ENCODE results near the gene MEGF10. TPM values are rescaled to one million over a fixed set of nuclear protein-coding genes. Genes with fewer than 3 reads are reported as not detected.

The MEGF10 gene
- total and polyA plus RNA-seq, 12 donors: 0.94 to 45.1 (median 9.1) TPM

GRCh38 chr5:127359502-127359901 lies 68.9 kb downstream of the MEGF10 start:
- H3K4me1 ChIP-seq (replicated peaks in 1 of 2): no peaks in the 10 kb centered on the region
- H3K27me3 ChIP-seq: no peaks in the 10 kb centered on the region
- DNase-seq: no peak
- no peak overlapping the region for H3K4me3 ChIP-seq
- intact Hi-C loops (cut with DNase I): no loop called here
- H3K9me3 ChIP-seq (replicated peaks in 1 of 3): no peaks in the 10 kb centered on the region
- no peak overlapping the region for H3K27ac ChIP-seq
- TF ChIP-seq, protein P1, sequence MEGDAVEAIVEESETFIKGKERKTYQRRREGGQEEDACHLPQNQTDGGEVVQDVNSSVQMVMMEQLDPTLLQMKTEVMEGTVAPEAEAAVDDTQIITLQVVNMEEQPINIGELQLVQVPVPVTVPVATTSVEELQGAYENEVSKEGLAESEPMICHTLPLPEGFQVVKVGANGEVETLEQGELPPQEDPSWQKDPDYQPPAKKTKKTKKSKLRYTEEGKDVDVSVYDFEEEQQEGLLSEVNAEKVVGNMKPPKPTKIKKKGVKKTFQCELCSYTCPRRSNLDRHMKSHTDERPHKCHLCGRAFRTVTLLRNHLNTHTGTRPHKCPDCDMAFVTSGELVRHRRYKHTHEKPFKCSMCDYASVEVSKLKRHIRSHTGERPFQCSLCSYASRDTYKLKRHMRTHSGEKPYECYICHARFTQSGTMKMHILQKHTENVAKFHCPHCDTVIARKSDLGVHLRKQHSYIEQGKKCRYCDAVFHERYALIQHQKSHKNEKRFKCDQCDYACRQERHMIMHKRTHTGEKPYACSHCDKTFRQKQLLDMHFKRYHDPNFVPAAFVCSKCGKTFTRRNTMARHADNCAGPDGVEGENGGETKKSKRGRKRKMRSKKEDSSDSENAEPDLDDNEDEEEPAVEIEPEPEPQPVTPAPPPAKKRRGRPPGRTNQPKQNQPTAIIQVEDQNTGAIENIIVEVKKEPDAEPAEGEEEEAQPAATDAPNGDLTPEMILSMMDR (IDR thresholded peaks at IDR 0.05): no peak
- TF ChIP-seq POLR2A (IDR thresholded peaks at IDR 0.05): no peak
- H3K36me3 ChIP-seq (replicated peaks in 1 of 2): no peaks in the 10 kb centered on the region
- 91 to 93% (median 91%) methylated on average over 2 of the region's 2 CpGs for WGBS, 4 donors

GRCh38 chr5:127363403-127363802 lies 72.8 kb downstream of the MEGF10 start:
- Histone ChIP-seq H3K27me3 (no peaks in the 10 kb centered on the region), H3K36me3 (replicated peaks in 1 of 2) (no peaks in the 10 kb centered on the region), H3K27ac (no peak overlapping the region), H3K4me3 (no peak overlapping the region), H3K9me3 (replicated peaks in 1 of 3) (no peaks in the 10 kb centered on the region), H3K4me1 (replicated peaks in 1 of 2) (no peaks in the 10 kb centered on the region)
- no peak for DNase-seq
- intact Hi-C loops (cut with DNase I): no loop called here
- 82 to 88% (median 84%) methylated on average over 4 of the region's 4 CpGs for WGBS, 4 donors
- no peak for TF ChIP-seq POLR2A (IDR thresholded peaks at IDR 0.05)
- TF ChIP-seq, protein P1 (IDR thresholded peaks at IDR 0.05): no peak

DNA sequence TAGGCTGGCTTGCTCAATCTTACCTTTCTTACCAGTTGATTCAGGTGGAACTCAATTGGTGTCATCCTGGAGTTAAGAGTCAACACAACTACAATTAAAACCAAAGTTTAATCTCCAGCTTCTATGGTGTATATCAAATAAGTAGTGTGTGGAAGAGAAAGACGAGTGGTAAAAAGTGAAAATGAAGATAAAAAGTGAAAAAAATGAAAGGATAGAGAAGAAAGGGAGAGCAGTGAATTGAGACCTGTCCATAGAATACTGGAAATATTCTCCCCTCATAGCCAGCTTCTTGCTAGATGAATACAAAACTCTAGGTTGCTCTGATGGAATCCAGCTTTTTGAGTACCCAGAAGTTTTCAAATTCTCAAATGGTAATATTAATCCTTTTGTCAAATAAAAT lies 76.4 kb downstream of the MEGF10 start:
- no peaks in the 10 kb centered on the region for H3K9me3 ChIP-seq (replicated peaks in 1 of 3)
- WGBS, 4 donors: 64 to 86% (median 83%) methylated on average over 1 of the region's 1 CpG
- intact Hi-C loops (cut with DNase I): no loop called here
- H3K4me3 ChIP-seq: no peak overlapping the region
- TF ChIP-seq, protein P1 (IDR thresholded peaks at IDR 0.05): no peak
- TF ChIP-seq POLR2A (IDR thresholded peaks at IDR 0.05): no peak
- no peak overlapping the region for H3K27ac ChIP-seq
- H3K36me3 ChIP-seq (replicated peaks in 1 of 2): no peaks in the 10 kb centered on the region
- H3K4me1 ChIP-seq (replicated peaks in 1 of 2): no peaks in the 10 kb centered on the region
- no peak for DNase-seq
- no peaks in the 10 kb centered on the region for H3K27me3 ChIP-seq

- intact Hi-C loops (cut with DNase I): no loop called here
- H3K4me3 ChIP-seq: no peak overlapping the region
- H3K36me3 ChIP-seq (replicated peaks in 1 of 2): no peaks in the 10 kb centered on the region
- WGBS, 4 donors: 63 to 94% (median 79%) methylated on average over 1 of the region's 1 CpG
- TF ChIP-seq, protein P1 (IDR thresholded peaks at IDR 0.05): no peak
- no peak for TF ChIP-seq POLR2A (IDR thresholded peaks at IDR 0.05)
- H3K27ac ChIP-seq: no peak overlapping the region
- no peaks in the 10 kb centered on the region for H3K4me1 ChIP-seq (replicated peaks in 1 of 2)
- no peaks in the 10 kb centered on the region for H3K27me3 ChIP-seq
- no peaks in the 10 kb centered on the region for H3K9me3 ChIP-seq (replicated peaks in 1 of 3)
- no peak for DNase-seq
These were observed 77.4 kb downstream of the MEGF10 start for GRCh38 chr5:127367946-127368465.
